GM21528 (cell line): ENCODE measurements around the gene MFRP.
"Not testable (repeated sequence)": the region's sequence is repeated elsewhere in the genome, so short reads cannot be mapped to it uniquely, and the experiment has no call there.

ENCODE experiments used
- ATAC-seq: cut with Tn5 transposase; IDR thresholded peaks from one replicate; pipeline ENCODE4 v1.9.1; 2021; ENCODE audit warnings: mild to moderate bottlenecking, moderate library complexity; ENCODE audit not compliant: unreplicated experiment, low FRiP score

MFRP gene

DNA sequence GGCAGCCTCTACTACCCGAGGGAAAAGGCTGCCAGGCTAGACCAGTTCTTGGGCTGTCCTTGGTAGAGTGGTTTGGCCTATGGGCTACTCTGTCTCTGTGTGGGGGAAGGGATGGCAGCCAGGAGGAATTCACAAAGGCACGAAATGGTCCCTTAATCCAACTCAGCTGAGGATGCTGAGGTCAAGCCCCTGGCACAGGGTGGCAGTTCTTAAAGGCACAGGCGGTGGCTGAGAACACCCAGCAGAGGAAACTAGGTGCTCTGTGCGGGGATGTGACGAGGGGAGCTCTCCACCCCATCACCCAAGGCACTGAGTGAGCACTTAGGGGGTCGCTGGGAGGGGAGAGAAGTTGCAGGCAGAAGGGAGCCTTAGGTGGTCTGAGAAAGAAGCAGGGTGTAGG, at the start of gene MFRP:
TSS of gene MFRP (minus strand) at position 101 of the 400 bp plus-strand sequence. CDS start 192 bp downstream, outside the sequence.
- ATAC-seq: no peak

DNA sequence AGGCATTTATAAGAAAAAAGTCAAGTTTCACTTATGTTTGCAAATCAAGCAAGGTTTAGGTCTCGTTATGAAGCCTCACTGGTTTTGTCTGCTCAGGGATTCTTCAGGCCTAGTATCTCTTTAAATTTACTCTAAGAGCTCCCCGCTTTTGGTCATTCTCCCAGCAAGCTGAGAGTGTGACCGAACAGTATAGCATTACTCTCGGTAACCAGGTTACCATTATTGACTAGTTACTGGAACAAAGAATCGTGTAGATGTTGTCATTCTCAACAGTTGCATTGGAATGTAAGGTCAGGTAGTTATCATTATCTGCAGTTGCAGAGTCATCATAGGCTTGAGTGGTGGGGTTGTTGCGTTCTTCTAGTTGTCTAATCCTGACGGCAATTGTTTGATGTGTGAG, 44.8 kb upstream of the MFRP start:
- ATAC-seq: no peak

DNA sequence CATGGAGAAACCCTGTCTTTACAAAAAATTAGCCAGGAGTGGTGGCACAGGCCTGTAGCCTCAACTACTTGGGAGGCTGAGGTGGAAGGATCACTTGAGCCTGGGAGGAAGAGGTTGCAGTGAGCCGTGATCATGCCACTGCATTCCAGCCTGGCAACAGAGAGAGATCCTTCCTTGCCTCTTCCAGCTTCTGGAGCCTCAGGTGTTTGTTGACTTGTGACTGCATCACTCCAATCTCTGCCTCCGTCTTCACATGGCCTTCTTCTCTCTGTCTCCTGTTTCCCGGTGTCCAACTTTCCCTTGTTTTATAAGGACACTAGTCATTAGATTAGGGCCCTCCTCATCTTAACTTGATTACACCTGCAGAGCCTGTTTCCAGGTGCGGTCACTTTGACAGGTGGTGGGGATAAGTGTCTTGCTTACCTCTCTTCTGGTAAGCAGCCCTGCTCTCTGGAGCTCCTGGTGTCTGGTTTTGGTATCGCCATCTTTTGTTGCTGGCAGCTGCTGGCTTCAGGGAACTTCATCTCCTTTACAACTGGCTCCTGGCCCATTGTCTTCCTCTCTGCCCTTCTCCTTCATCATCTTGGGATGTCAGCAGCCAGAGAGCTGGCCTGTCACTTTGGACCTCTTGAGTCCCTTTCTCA, 43.2 kb upstream of the MFRP start:
- ATAC-seq: no peak

DNA sequence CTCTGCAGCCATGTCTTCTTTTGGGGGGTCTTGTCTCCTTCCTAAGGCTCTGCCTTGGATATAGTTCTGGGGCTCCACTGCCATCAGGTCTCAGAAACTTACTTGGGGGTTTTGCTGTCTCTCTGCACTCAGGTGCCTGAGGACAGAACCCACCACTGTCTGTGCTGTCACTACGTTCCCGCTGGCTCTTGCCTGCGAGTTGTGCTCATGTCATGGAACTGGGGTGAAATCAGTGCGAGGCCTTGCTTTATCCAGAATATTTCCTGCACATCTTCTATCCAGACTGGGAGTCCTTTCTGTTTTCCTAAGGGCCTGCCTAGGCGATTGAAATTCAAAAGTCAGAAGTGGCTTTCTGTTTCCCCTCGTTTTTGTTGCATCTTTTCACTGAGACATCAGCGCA, 41.6 kb upstream of the MFRP start:
- no peak for ATAC-seq

DNA sequence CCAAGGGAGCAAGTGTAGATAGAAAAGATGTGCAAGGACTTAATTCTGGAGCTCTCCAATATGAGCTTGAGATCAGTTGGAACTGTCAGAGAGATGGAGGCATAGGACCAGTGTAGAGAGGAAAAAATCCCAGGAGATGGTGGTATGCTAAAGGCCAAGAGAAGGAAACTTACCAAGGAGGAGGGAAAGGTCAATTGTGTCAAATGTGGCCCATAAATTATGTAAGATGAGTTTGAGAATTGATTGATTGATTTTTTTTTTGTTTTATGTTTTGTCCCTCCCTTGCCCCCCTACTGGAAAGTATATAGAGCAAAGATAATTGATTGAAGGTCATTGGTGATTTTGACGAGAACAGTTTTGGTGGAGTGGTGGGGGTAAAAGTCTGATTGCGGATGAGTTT, 37.8 kb upstream of the MFRP start:
- ATAC-seq: no peak

DNA sequence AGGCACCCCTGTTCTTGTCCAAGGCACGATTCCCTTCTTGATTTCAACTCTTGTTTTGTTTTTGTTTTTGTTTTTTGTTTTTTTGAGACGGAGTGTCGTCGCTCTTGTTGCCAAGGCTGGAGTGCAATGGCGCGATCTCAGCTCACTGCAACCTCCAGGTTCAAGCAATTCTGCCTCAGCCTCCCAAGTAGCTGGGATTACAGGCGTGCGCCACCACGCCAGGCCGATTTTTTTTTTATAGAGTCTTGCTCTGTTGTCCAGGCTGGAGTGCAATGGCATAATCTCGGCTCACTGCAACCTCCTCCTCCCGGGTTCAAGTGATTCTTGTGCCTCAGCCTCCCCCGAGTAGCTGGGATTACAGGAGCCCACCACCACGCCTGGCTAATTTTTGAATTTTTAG, 36.0 kb upstream of the MFRP start:
- ATAC-seq: not testable (repeated sequence)

DNA sequence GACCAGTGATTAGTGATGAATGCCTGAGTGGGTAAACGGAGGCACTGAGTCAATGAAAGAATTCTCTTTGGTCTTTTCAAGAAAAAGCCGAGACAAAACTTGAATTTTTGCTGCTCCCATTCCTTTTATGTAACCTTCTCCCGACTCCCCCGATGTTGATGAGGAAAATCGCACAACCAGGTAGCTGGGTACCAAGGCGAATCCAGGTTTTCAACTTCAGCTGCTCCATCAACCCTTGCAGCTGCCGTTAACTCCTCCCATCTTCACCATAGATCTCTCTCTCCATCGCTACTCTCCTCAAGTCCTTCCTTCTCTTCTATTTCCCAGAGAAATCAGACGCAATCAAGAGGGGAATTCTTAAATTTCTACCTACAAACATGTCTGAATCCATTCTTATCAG, 35.6 kb upstream of the MFRP start:
- no peak for ATAC-seq

DNA sequence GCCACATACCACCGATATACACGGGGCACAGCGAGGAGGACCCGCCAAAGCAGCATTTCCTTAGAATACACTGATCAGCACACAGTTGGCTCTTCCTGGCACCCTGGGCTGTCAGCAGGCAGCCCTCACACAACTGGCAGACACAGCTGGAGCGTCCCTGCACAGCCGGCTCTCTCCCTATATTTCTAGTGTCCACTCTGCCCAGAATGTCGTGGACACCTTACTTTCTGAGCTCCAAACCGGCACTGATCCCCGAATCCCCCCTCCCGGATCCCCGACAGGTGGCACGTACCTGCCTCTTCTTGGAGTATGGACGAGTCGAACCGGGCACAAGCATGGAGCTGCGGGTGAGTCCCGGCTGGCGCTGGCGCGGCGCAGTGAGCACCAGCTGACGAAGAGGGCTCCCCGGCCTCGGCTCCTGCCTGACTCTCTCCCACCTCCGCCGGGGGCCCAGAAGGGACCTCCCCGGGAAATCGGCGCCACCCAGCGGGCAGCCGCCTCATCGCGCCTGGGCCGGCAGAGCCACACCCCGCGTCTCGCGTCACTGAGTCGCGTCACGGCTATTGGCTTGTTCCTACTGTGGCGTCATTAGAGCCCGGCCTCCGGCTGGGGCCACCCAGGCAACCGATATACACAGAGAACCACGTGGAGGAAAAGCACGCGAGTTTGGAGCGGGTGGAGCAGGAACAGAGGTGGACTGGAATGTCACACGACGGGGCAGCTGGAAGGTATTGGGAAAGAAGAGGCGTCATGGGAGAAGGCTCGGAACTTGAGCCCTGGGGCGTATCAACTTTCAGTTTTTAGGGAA, 34.9 kb upstream of the MFRP start, which contains the start of gene USP2:
TSS of gene USP2 (minus strand) at position 510 of the 808 bp plus-strand sequence. CDS start 8,210 bp downstream, outside the sequence.
- ATAC-seq: peak; percentile 94

DNA sequence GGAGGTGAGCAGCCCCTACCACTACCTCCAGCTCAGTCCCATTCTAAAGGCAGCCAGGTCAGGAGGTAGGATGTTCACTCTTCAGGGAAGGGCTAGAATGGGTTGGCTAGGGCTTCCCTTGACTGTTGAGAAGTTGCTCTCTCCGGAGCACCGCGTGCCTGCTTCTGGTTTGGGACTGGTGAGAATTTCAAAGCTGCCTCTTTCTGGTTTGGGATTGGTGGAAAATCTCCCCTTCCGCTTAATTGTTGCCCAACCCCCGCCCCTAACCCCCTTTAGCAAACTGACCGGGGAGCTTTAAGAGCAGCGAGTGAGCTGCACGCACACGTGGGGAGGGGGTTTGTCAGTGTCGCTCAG, 34.3 kb upstream of the MFRP start:
- no peak for ATAC-seq

DNA sequence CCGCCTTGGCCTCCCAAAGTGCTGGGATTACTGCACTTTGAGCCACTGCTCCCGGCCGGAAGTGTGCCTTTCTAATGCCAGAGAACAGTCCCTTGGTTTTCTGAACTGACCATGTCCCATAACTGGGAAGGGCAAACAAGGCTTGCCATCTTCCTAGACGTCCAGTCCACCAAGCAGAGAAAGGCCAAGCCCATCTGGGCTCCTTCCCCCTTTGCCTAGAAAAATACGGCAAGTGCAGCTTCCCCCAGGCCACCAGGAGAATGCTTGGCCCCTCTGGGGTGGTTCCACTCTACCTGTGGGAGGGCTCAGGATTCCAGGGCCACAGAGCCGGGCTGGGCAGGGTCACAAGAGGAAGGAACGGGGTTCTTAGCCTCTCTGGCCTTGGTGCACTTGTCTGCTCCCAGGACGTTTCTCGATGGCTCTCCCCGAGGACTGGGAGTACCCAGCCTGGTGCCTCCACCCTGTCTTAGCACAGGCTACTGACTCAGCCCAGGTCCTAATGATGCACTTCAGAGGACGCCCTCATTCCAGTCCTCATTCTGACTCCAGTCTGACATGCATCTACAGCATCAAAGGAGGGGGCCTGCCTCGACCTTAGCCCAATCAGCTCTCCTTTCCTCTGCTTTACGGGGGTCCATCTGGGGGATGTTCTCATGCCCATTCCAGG, 33.8 kb upstream of the MFRP start:
- no peak for ATAC-seq

DNA sequence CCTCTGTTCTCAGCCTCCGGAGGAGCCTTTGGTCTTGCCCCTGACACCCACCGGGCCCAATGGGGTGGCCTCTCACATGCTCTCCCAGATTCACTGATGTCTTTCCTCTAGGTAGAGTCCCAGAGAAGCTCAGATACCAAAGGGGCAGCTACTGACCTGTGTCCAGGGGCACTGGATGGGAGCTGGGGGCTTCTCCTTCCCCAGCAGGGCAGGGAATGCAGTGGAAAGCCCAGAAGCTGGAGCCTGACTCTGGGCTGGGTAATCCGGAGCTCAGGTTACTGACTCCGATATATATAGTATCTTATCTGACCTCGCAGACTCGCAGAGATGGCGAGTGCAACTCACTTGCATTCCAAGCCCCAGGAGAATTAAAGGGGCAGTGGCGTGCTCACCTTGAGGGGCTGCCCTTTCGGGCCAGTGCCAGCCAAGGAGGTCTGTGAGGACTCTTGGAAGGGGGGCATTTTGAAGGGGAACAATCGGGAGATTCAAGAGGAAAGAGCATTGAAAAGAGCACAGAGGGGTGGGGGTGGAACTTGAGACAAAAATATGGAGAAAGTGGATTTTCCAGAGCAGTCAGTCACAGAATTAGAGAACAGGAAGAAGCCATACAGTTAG, 32.5 kb upstream of the MFRP start:
- ATAC-seq: no peak

DNA sequence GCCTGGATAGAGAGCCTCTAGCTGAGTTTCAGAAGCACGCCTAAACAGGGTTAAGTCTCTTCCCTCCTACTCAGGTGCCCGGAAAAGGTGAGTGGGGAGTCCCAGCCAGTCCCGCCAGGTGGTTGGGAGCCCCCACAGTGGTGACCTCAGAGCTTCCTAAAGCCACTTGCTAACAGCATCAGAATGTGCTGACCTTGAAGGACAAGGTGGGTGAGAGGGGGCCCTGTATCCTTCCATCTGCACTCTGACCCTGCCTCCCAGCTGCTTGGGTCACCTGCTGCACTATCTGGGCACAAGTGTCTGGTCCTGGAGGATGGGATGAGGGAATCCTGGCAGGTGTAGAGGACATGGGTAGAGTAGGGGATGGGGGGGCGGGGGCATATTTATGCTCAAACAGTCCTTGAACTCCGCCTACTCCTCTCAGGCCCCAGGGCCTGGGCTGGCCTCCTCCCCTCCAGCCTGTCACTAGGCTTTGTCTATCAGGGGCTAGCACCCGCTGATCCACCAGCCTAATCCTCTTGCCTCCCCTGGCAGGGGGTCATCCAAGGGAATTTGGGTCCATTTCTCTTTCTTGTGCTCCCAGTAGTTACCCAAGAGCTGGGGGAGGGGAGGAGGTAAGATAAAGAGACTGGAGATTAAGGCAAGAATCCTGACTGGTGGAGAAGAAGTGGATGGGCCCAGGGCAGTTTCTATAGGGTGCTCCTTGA, 31.6 kb upstream of the MFRP start:
- ATAC-seq: no peak

DNA sequence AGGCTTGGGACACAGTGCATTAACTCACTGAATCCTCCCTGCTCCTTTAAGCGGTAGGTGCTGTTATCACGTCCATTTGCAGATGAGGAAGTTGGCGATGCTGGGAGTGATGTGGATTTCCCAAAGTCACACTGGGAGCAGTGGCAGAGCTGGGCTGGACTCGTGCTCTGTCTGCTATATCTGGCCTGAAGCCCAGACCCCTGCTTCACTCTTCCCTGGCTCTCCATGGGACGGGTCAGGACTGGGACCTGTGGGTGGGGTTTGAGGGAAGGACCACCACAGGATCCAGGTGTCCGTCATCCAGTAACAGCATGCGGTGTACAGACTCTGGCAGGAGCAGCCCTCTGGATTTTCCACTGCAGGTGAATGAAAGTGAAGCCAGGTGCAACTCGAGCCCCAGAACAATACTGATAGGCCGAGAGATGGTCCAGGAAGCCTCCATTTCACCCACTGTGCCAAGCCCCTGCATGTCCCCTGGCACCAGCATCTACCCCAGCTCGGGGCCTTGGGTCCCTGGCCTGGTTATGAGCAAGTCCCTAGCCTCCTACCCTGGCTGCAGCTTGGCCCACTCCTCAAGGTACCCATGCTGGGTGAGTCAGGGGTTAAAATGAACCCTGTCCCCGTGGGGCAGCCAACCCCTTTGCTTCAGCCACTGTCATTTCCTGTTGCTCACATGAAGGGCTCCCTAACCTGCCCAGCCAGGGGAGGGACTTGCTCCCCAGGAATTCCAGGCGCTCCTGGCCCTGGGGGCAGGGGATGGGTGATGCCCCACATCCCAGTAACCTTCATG, 30.8 kb upstream of the MFRP start:
- ATAC-seq: no peak

DNA sequence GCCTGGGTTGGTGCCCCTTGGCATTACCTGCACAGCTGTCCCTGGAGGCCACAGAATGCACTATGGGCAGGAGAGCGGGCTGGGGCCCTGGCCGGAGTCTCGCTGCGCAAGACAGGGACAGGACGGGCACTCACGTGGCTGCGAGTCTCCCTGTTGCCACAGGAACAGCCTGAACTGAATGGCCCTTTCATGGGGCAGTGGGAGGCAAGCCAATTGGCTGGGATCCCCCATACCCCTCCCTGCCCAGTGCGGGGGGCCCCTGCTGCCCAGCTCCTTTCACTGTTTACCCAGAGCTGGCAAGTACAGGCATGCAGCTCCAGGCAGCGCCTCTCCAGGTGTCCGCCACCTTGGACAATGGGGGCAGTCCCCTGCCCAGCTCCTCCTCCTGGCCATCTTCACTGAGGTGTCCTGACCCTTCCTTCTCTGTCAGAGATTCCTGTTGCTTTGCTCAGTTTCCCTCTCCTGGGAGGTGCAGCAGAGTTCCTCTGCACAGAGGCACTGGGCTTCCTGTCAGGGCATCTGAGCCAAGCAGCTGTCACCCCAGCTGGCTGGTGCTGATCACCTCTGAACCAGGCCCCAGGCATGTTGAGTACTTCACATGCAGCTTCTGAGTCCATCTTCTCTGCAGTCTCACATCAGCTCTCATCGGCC, 29.8 kb upstream of the MFRP start:
- ATAC-seq: no peak

DNA sequence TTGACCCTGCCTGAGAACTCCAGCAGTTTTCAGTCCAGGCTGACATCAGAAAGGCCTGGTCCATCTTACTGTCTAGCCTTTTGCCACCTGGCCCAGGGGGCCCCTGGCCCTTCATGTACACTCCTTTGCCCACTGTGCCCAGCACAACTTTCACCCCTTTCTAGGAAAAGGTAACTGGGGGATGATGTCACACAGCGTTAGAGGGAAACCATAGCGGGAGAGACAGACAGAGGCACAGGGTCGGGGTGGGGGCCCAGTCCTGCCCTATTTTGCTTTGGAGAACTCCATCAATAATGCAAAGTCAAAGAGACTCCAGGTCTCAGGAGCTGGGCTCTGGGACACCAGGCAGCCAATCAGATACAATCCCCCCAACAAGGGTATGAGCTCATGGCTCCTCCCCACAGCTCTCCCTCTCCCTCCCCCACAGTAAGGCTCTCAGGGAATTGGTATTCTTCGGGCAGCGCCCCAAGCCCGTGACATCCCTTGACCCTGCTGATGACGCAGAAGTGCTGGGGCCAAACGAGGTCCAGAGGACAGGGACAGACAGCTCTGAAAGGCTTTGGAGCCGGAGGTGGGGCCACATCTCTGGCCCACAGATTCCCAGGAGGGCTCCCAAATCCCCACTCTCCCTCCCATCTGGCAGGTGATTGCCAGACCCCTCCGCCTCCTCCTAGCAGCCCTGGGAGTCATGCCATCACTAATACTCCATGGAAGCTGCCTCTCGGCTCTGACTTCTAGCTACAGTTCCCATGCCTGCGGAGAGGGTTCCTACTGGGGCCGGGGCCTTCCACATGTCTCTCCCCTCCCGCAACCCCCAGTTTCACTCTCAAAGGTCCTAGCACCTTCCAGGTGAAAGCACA, 29.1 kb upstream of the MFRP start:
- no peak for ATAC-seq

DNA sequence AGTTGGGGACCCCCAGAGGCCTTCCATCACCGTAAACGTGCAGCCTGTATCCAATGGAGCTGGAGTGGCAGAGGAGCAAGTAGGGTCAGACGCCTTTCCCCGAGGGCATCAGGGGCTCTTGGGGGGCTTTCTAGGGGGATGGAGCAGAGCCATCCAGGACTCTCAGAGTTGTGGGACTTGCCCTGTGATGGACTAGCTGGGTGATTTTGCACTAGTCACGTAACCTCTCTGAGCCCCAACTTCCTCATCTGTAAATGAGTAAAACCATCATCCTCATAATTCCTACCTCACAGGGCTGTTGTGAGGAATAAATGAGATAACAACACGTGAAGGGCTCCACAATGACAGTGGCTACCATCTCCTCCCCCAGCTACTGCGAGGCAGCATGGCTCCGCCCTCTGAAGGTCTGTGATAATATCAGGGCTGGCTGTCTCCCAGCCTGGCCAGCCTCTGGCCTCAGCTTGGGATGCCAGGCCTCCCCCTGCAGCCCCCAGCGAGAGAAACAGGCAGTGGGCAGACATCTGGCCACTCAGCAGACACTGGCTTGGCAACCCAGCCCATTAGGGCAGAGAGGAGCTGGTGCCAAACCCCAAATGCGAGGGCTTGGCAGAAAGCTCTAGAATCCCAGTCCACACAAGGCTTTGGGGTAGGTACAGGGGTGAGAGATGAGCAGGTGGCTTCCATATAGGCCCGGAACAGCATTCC, 28.3 kb upstream of the MFRP start:
- no peak for ATAC-seq

DNA sequence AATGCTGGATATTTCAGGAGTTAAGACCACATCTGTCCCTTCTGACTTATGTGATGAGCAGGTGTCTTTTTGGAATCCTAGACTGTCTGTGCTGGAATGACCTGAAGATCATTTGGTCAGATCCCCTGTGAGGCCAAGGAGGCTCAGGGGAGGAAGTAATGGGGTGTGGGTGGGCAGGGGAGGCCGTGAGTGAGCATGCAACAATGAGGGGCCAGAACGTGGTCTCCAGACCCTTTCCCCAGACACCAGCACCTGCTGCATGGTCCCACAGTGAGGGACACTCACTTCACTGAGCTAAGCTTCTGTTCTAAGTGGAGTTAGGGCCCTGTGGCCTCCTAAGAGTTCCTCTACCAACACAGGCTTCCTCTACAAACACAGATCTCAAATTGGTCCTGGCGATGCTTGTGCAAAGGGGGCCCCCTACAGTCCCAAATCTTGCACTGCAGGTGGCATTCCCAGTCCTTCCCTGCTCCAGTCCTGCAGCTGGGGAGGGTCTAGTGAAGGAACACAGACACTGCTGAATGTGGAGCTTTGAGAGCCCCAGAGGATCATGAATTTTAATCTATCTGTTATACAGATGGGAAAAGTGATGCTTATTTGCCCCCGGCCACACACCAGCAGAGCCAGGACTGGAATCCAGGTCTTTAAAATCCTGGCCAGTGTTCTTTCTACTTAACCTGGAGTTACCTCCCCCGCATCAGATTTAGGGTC, 27.6 kb upstream of the MFRP start:
- ATAC-seq: no peak
